CD14-positive monocyte (primary cell): ENCODE measurements around the gene PSMB7. TPM values are rescaled to one million over a fixed set of nuclear protein-coding genes. Genes with fewer than 3 reads are reported as not detected.

Source experiments
- DNase-seq, 3 donors: peaks; one replicate each; pipeline ENCODE4 v3.0.0-alpha.2; 2011 to 2022
- H2AFZ ChIP-seq: 2 replicates; pipeline ENCODE4 v1.6.0; 2012; ENCODE audit warnings: mild to moderate bottlenecking, low read depth, low read length, inconsistent platforms; ENCODE audit not compliant: insufficient read depth, poor library complexity, severe bottlenecking
- H3K27ac ChIP-seq, 2 donors: 1 replicate in 1 of 2; 2 replicates in 1 of 2; pipeline ENCODE4 v1.5.1; 2012 to 2013; ENCODE audit warnings: low read length in 2 of 2, control low read depth in 1 of 2, inconsistent platforms in 1 of 2, low read depth in 1 of 2, mild to moderate bottlenecking in 1 of 2
- H3K27me3 ChIP-seq, 2 donors: one replicate each; pipeline versions ENCODE4 v1.6.0 to v1.6.1; 2011 to 2013; ENCODE audit warnings: low read length in 2 of 2; ENCODE audit not compliant: control insufficient read depth in 2 of 2, insufficient read depth in 2 of 2
- H3K36me3 ChIP-seq, 2 donors: replicated peaks in 1 of 2; 1 replicate in 1 of 2; 2 replicates in 1 of 2; pipeline versions ENCODE4 v1.5.1 to v1.6.1; 2012 to 2013; ENCODE audit warnings: low read length in 2 of 2, control low read depth in 1 of 2, inconsistent platforms in 1 of 2, mild to moderate bottlenecking in 1 of 2; ENCODE audit not compliant: insufficient read depth in 2 of 2, control insufficient read depth in 1 of 2
- H3K4me1 ChIP-seq, 2 donors: 1 replicate in 1 of 2; 2 replicates in 1 of 2; pipeline versions ENCODE4 v1.5.1 to v1.6.1; 2012 to 2013; ENCODE audit warnings: low read length in 2 of 2, control low read depth in 1 of 2, inconsistent platforms in 1 of 2, mild to moderate bottlenecking in 1 of 2, moderate library complexity in 1 of 2; ENCODE audit not compliant: insufficient read depth in 2 of 2, control insufficient read depth in 1 of 2
- H3K4me2 ChIP-seq: replicated peaks from 2 replicates; pipeline ENCODE3; 2012; ENCODE audit warnings: low read length, moderate library complexity, mild to moderate bottlenecking; ENCODE audit not compliant: poor library complexity, severe bottlenecking; ENCODE audit errors: extremely low read depth
- H3K4me3 ChIP-seq, 3 experiments: fragments of 200-600 bp in 1 of 3; sonication (generic) in 1 of 3; replicated peaks in 1 of 3; 1 replicate in 2 of 3; 2 replicates in 1 of 3; pipeline ENCODE4 v1.5.1; 2011 to 2013; ENCODE audit warnings: low read length in 3 of 3, mild to moderate bottlenecking in 3 of 3, control low read depth in 2 of 3, low read depth in 2 of 3, inconsistent platforms in 1 of 3, moderate library complexity in 1 of 3
- H3K79me2 ChIP-seq: 2 replicates; pipeline ENCODE4 v1.6.0; 2012; ENCODE audit warnings: mild to moderate bottlenecking, control low read depth, inconsistent platforms, low read length, moderate library complexity; ENCODE audit not compliant: insufficient read depth
- H3K9ac ChIP-seq: 2 replicates; pipeline ENCODE4 v1.6.0; 2017; ENCODE audit warnings: low read length, mild to moderate bottlenecking; ENCODE audit not compliant: insufficient read depth, poor library complexity, severe bottlenecking
- H3K9me3 ChIP-seq, 2 donors: replicated peaks in 1 of 2; 1 replicate in 1 of 2; 2 replicates in 1 of 2; pipeline versions ENCODE4 v1.5.1 to v1.6.1; 2012 to 2013; ENCODE audit warnings: low read length in 2 of 2, control low read depth in 1 of 2; ENCODE audit not compliant: control insufficient read depth in 1 of 2, insufficient read depth in 1 of 2
- H4K20me1 ChIP-seq: 2 replicates; pipeline ENCODE4 v1.6.0; 2012; ENCODE audit warnings: mild to moderate bottlenecking, low read length, control low read depth, moderate library complexity; ENCODE audit not compliant: insufficient read depth
- H3K27ac Mint-ChIP-seq, 7 donors: one replicate each; pipeline ENCODE4 v1.8.0; 2020; ENCODE audit warnings: mild to moderate bottlenecking in 7 of 7, mixed read lengths in 7 of 7, moderate library complexity in 6 of 7, inconsistent platforms in 2 of 7
- H3K27me3 Mint-ChIP-seq, 3 donors: one replicate each; pipeline ENCODE4 v1.8.0; 2021 to 2022; ENCODE audit warnings: low read depth in 3 of 3, mild to moderate bottlenecking in 3 of 3, mixed read lengths in 3 of 3, moderate library complexity in 3 of 3, inconsistent platforms in 1 of 3
- H3K36me3 Mint-ChIP-seq, 2 donors: one replicate each; pipeline ENCODE4 v1.8.0; 2020; ENCODE audit warnings: mixed read lengths in 2 of 2, inconsistent platforms in 1 of 2, mild to moderate bottlenecking in 1 of 2
- H3K4me1 Mint-ChIP-seq: one replicate; pipeline ENCODE4 v1.8.0; 2020; ENCODE audit warnings: mild to moderate bottlenecking, mixed read lengths
- H3K4me3 Mint-ChIP-seq, 2 donors: one replicate each; pipeline ENCODE4 v1.8.0; 2020; ENCODE audit warnings: mild to moderate bottlenecking in 2 of 2, mixed read lengths in 2 of 2, moderate library complexity in 1 of 2
- H3K9me3 Mint-ChIP-seq, 7 donors: one replicate each; pipeline ENCODE4 v1.8.0; 2020 to 2022; ENCODE audit warnings: mixed read lengths in 7 of 7, mild to moderate bottlenecking in 6 of 7, moderate library complexity in 6 of 7, inconsistent platforms in 2 of 7
- CTCF ChIP-seq: fragments of 200-600 bp; IDR thresholded peaks from one replicate; pipeline ENCODE4 v1.8.0; 2022; ENCODE audit warnings: antibody characterized with exemption, mild to moderate bottlenecking
- WGBS: methylation state at CpG from one replicate; pipeline ENCODE4 v1.1.5; 2013; ENCODE audit warnings: missing lambda C conversion rate; ENCODE audit not compliant: insufficient coverage; 5-methylcytosine and 5-hydroxymethylcytosine counted together
- intact Hi-C, 2 donors: fragments of 100-400 bp; cut with micrococcal nuclease; formaldehyde crosslinking; loops; one replicate each; pipeline versions ENCODE4 v1.15.0 to v1.15.1; 2023
- polyA plus RNA-seq, 3 donors: library from polyadenylated mRNA; depleted of rRNA in 1 of 3; unstranded in 2 of 3; stranded (reverse) in 1 of 3; fragments of 300-500 nt in 2 of 3; fragments of >200 nt in 1 of 3; fragmentation: Illumina TruSeq in 2 of 3; gene quantifications; 1 replicate in 2 of 3; 2 replicates in 1 of 3; pipeline ENCODE4 v1.2.3, GENCODE V29; 2012 to 2021

Gene PSMB7
- polyA plus RNA-seq, 3 donors: 129 to 194 (median 191) TPM

- TF ChIP-seq CTCF: no peak
- no peaks in the 10 kb centered on the region for H3K9me3 Mint-ChIP-seq
- Histone ChIP-seq H3K79me2 (peaks cover 75% of the 10 kb centered on the region), H3K4me2 (no peak overlapping the region), H3K4me3 (no peak overlapping the region), H3K36me3 (peaks cover 10 to 19% of the 10 kb centered on the region in 2 donors), H3K9ac (no peak overlapping the region), H3K27ac (peak overlapping the region in 1 of 2 donors; percentile 39), H4K20me1 (peaks cover 31% of the 10 kb centered on the region), H3K4me1 (peaks cover 52 to 67% of the 10 kb centered on the region in 2 donors), H2AFZ (no peak overlapping the region), H3K9me3 (no peaks in the 10 kb centered on the region), H3K27me3 (no peaks in the 10 kb centered on the region)
- H3K36me3 Mint-ChIP-seq: peaks cover 31 to 36% of the 10 kb centered on the region in 2 donors
- peaks cover 68% of the 10 kb centered on the region for H3K4me1 Mint-ChIP-seq
- WGBS: no CpG with 5 or more reads among the region's 7 CpGs
- intact Hi-C loops: no loop called here
- DNase-seq: peak in 1 of 3 donors; percentile 23
- peak overlapping the region in 1 of 7 donors; percentile 72 for H3K27ac Mint-ChIP-seq
- H3K27me3 Mint-ChIP-seq: no peaks in the 10 kb centered on the region
- H3K4me3 Mint-ChIP-seq: no peak overlapping the region
These were observed 29.6 kb downstream of the PSMB7 start for GRCh38 chr9:124385623-124386022.

GRCh38 chr9:124384846-124385245 is 30.4 kb downstream of the PSMB7 start:
- Histone ChIP-seq H3K36me3 (peaks cover 10 to 23% of the 10 kb centered on the region in 2 donors), H3K27ac (no peak overlapping the region), H3K4me3 (no peak overlapping the region), H2AFZ (no peak overlapping the region), H3K9me3 (no peaks in the 10 kb centered on the region), H3K4me2 (no peak overlapping the region), H3K4me1 (peaks cover 57 to 69% of the 10 kb centered on the region in 2 donors), H3K79me2 (peaks cover 75% of the 10 kb centered on the region), H4K20me1 (peaks cover 37% of the 10 kb centered on the region), H3K27me3 (no peaks in the 10 kb centered on the region), H3K9ac (no peak overlapping the region)
- intact Hi-C loops: no loop called here
- no peak for TF ChIP-seq CTCF
- H3K27ac Mint-ChIP-seq: no peak overlapping the region
- H3K4me3 Mint-ChIP-seq: no peak overlapping the region
- no peaks in the 10 kb centered on the region for H3K9me3 Mint-ChIP-seq
- no peaks in the 10 kb centered on the region for H3K27me3 Mint-ChIP-seq
- 88% methylated on average over 1 of the region's 5 CpGs for WGBS
- DNase-seq: no peak
- peaks cover 67% of the 10 kb centered on the region for H3K4me1 Mint-ChIP-seq
- peaks cover 36 to 41% of the 10 kb centered on the region in 2 donors for H3K36me3 Mint-ChIP-seq
